ENCODE results near the gene MXD4. TPM values are rescaled to one million over a fixed set of nuclear protein-coding genes. Genes with fewer than 3 reads are reported as not detected.

Gene MXD4, protein sequence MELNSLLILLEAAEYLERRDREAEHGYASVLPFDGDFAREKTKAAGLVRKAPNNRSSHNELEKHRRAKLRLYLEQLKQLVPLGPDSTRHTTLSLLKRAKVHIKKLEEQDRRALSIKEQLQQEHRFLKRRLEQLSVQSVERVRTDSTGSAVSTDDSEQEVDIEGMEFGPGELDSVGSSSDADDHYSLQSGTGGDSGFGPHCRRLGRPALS
- 9.1 and 12.7 TPM in 2 replicates for total RNA-seq (2021)
- percentile 40 among the genes with signal in this experiment for Bru-seq, nascent RNA
- BruChase-seq, experiment 1, labeled RNA remaining after a 2-hour chase: percentile 54 among the genes with signal in this experiment
- percentile 50 among the genes with signal in this experiment for BruChase-seq, experiment 2, labeled RNA remaining after a 6-hour chase
- long read RNA-seq, full-length matches to known transcripts: 24 of 58 reads
- long read RNA-seq, partial matches to known transcripts: 1 of 58 reads
- long read RNA-seq, other reads (novel, unspliced or antisense): 33 of 58 reads

DNA sequence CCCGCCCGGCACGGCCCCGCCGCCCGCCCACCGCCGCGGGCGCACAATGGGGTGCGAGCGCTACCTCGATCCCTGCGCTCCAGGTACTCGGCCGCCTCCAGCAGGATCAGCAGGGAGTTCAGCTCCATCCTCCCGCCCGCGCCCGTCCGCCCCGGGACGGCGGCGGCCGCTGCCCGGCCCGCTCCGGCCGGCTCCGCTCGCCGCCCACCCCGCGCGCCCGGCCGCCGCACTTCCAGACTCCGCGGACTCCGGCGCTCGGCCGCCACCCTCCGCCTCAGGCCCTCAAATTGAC, at the start of gene MXD4:
TSS of gene MXD4 (minus strand) at position 257 of the 292 bp plus-strand sequence. CDS start at position 128, 129 bp downstream.
- ChIA-PET POLR2A (ENCODE audit: low non-redundant PET) (no interaction called here), CTCF (no interaction called here)
- H3K4me3 ChIP-seq (ENCODE audit: low read depth, low read length, poor library complexity, severe bottlenecking): peak within 1 kb of the TSS; percentile 67
- peaks cover 3% of the 10 kb centered on the region for H3K4me1 ChIP-seq (ENCODE audit: insufficient read depth, low read length, poor library complexity, severe bottlenecking)
- intact Hi-C loops (cut with micrococcal nuclease; ENCODE audit: unreplicated experiment): loop anchor here (10.0 kb wide), 1 partner anchor 153 kb away; the partner anchor contains the start of genes CFAP99 and ZFYVE28
- peak; percentile 24 for DNase-seq (ENCODE audit: low spot score)
- H3K27me3 ChIP-seq (replicated peaks; ENCODE audit: insufficient read depth, low read depth, low read length, poor library complexity): no peaks in the 10 kb centered on the region
- H3K36me3 ChIP-seq (ENCODE audit: insufficient read depth, low read length, poor library complexity, severe bottlenecking): no peaks in the 10 kb centered on the region
- H3K9me3 ChIP-seq (ENCODE audit: low read depth, low read length, poor library complexity, severe bottlenecking): no peaks in the 10 kb centered on the region
- no peak for TF ChIP-seq EZH2 (IDR thresholded peaks at IDR 0.05; ENCODE audit: borderline replicate concordance, low read depth, low read length, poor library complexity, severe bottlenecking)
- TF ChIP-seq, protein P1, sequence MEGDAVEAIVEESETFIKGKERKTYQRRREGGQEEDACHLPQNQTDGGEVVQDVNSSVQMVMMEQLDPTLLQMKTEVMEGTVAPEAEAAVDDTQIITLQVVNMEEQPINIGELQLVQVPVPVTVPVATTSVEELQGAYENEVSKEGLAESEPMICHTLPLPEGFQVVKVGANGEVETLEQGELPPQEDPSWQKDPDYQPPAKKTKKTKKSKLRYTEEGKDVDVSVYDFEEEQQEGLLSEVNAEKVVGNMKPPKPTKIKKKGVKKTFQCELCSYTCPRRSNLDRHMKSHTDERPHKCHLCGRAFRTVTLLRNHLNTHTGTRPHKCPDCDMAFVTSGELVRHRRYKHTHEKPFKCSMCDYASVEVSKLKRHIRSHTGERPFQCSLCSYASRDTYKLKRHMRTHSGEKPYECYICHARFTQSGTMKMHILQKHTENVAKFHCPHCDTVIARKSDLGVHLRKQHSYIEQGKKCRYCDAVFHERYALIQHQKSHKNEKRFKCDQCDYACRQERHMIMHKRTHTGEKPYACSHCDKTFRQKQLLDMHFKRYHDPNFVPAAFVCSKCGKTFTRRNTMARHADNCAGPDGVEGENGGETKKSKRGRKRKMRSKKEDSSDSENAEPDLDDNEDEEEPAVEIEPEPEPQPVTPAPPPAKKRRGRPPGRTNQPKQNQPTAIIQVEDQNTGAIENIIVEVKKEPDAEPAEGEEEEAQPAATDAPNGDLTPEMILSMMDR (conservative IDR thresholded peaks at IDR 0.05; ENCODE audit: low read depth, low read length): no peak
- H3K27ac ChIP-seq (ENCODE audit: low read depth, low read length, poor library complexity, severe bottlenecking): peak within 1 kb of the TSS; percentile 93
- BruUV-seq (replicated peaks): no TSS peak

DNA sequence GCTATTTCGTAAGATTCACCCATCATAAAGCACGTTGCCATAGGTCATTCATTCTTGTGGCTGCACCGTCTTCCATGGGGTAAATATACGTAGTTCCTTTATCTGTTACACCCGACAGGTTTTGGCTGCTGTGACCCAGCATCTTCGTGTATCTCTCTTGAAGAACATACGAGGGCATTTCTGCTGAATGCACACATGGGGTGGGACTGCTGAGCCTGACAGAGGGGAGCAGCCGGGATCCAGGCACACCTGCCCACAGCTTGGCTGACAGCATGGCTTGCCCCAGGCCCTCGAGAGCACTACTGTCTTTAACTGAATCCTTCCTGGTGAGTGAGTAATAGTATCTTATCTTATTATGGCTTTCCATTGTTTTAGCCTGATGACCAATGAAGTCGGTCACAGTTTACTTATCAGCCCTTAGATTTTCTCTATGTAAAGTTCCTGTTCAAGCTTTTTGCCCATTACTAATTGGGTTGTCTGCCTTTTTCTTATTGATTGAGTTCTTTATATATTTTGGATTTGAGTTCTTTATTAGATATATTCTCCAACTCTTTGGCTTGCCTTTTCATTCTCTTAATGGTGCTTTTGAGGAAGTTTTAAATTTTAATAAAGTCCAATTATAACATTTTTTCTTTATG, 45.0 kb upstream of the MXD4 start:
- no TSS peak for BruUV-seq (replicated peaks)
- DNase-seq (ENCODE audit: low spot score): no peak

GRCh38 chr4:2305766-2306501, 44.0 kb upstream of the MXD4 start:
- Histone ChIP-seq H3K36me3 (ENCODE audit: insufficient read depth, low read length, poor library complexity, severe bottlenecking) (no peaks in the 10 kb centered on the region), H3K27me3 (replicated peaks; ENCODE audit: insufficient read depth, low read depth, low read length, poor library complexity) (no peaks in the 10 kb centered on the region), H3K27ac (ENCODE audit: low read depth, low read length, poor library complexity, severe bottlenecking) (no peak overlapping the region), H3K4me1 (ENCODE audit: insufficient read depth, low read length, poor library complexity, severe bottlenecking) (no peaks in the 10 kb centered on the region), H3K4me3 (ENCODE audit: low read depth, low read length, poor library complexity, severe bottlenecking) (no peak overlapping the region), H3K9me3 (ENCODE audit: low read depth, low read length, poor library complexity, severe bottlenecking) (peaks cover 13% of the 10 kb centered on the region)
- no TSS peak for BruUV-seq (replicated peaks)
- no peak for DNase-seq (ENCODE audit: low spot score)
- POLR2A ChIA-PET (ENCODE audit: low non-redundant PET): no interaction called here
- intact Hi-C loops (cut with micrococcal nuclease; ENCODE audit: unreplicated experiment): no loop called here
- CTCF ChIA-PET: no interaction called here
- TF ChIP-seq EZH2 (IDR thresholded peaks at IDR 0.05; ENCODE audit: borderline replicate concordance, low read depth, low read length, poor library complexity, severe bottlenecking): no peak
- TF ChIP-seq, protein P1 (conservative IDR thresholded peaks at IDR 0.05; ENCODE audit: low read depth, low read length): no peak

More for the DNA sequence above, 45.0 kb upstream of the MXD4 start:
- intact Hi-C loops (cut with micrococcal nuclease; ENCODE audit: unreplicated experiment): no loop called here
- Histone ChIP-seq H3K9me3 (ENCODE audit: low read depth, low read length, poor library complexity, severe bottlenecking) (peaks cover 13% of the 10 kb centered on the region), H3K4me1 (ENCODE audit: insufficient read depth, low read length, poor library complexity, severe bottlenecking) (no peaks in the 10 kb centered on the region), H3K27me3 (replicated peaks; ENCODE audit: insufficient read depth, low read depth, low read length, poor library complexity) (no peaks in the 10 kb centered on the region), H3K36me3 (ENCODE audit: insufficient read depth, low read length, poor library complexity, severe bottlenecking) (no peaks in the 10 kb centered on the region), H3K27ac (ENCODE audit: low read depth, low read length, poor library complexity, severe bottlenecking) (no peak overlapping the region), H3K4me3 (ENCODE audit: low read depth, low read length, poor library complexity, severe bottlenecking) (no peak overlapping the region)
- ChIA-PET POLR2A (ENCODE audit: low non-redundant PET) (no interaction called here), CTCF (no interaction called here)
- TF ChIP-seq EZH2 (IDR thresholded peaks at IDR 0.05; ENCODE audit: borderline replicate concordance, low read depth, low read length, poor library complexity, severe bottlenecking): no peak
- TF ChIP-seq, protein P1 (conservative IDR thresholded peaks at IDR 0.05; ENCODE audit: low read depth, low read length): no peak
